K562 treated with DMSO at 1 percent for 24 hours (cell line): ENCODE measurements around the gene RBMY1F. TPM values are rescaled to one million over a fixed set of nuclear protein-coding genes. Genes with fewer than 3 reads are reported as not detected.

Experiments used
- total RNA-seq: library from RNA; unstranded; fragments of 300-600 nt; gene quantifications from 2 replicates; pipeline ENCODE4 v1.2.3, GENCODE V29; 2022; ENCODE audit warnings: low read depth; ENCODE audit not compliant: insufficient read depth

RBMY1F gene
- total RNA-seq: not detected in 2 replicates

GRCh38 chrY:22182823-22183222 is at the start of gene RBMY1F:
TSS of gene RBMY1F (minus strand) at chrY:22182923. CDS start at chrY:22180969, 1,954 bp downstream.

Other genes with a start within 250 kb of the RBMY1F start
- not detected in 2 replicates for gene RBMY1J, start 220.5 kb upstream of the RBMY1F start, total RNA-seq